ENCODE data around the gene OVAAL.

The OVAAL gene

DNA sequence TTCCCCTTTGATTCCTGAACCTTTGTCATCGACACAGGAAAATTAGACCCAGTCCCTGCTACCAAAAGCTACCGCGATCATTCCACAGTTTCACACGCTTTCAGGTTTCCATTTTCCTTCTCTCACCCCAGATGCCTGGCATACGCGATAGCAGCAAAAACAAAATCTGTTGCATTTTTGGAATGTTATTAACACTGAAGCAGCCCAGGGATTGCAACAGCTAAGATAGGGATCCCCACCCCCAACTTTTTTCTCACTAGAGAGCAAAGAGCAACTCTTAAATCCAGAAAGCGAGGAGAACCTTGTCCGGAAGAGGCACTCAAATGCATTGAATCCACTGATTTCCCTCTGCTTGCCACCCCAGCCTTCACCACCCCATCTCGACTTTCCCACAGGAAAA lies 8.9 kb downstream of the OVAAL start:
- no peaks in the 10 kb centered on the region for H3K9me3 Mint-ChIP-seq
- H3K4me3 Mint-ChIP-seq: no peak overlapping the region
- TF ChIP-seq, protein P1, sequence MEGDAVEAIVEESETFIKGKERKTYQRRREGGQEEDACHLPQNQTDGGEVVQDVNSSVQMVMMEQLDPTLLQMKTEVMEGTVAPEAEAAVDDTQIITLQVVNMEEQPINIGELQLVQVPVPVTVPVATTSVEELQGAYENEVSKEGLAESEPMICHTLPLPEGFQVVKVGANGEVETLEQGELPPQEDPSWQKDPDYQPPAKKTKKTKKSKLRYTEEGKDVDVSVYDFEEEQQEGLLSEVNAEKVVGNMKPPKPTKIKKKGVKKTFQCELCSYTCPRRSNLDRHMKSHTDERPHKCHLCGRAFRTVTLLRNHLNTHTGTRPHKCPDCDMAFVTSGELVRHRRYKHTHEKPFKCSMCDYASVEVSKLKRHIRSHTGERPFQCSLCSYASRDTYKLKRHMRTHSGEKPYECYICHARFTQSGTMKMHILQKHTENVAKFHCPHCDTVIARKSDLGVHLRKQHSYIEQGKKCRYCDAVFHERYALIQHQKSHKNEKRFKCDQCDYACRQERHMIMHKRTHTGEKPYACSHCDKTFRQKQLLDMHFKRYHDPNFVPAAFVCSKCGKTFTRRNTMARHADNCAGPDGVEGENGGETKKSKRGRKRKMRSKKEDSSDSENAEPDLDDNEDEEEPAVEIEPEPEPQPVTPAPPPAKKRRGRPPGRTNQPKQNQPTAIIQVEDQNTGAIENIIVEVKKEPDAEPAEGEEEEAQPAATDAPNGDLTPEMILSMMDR (IDR thresholded peaks at IDR 0.05; ENCODE audit: unreplicated experiment in 3 of 3): no peak
- H3K4me1 Mint-ChIP-seq: no peaks in the 10 kb centered on the region
- H3K36me3 Mint-ChIP-seq (ENCODE audit: low read depth): no peaks in the 10 kb centered on the region
- no peak overlapping the region for H3K27ac Mint-ChIP-seq
- H3K27me3 Mint-ChIP-seq (ENCODE audit: low read depth): peaks cover 4% of the 10 kb centered on the region

DNA sequence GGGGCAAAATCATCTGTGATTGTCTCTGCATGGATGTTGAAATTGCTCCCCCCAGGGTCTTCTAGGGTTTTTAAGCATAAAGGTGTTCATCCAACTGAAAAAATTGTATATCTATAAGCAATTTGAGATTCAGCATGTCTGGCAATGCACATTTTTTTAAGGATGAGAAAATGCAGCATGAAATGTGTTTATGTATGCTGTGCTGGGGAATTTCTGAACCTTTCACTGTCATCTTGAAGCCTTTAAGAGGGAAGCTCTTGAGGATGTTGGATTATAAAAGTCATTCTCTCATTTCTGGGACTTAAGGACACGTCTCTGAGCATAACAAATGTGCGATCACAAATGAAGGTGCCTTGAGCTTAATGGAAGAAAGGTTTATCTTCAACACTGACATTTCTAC lies 9.4 kb downstream of the OVAAL start:
- no peak overlapping the region for H3K4me3 Mint-ChIP-seq
- H3K27ac Mint-ChIP-seq: no peak overlapping the region
- TF ChIP-seq, protein P1 (IDR thresholded peaks at IDR 0.05; ENCODE audit: unreplicated experiment in 3 of 3): no peak
- H3K27me3 Mint-ChIP-seq (ENCODE audit: low read depth): peaks cover 4% of the 10 kb centered on the region
- H3K4me1 Mint-ChIP-seq: no peaks in the 10 kb centered on the region
- H3K9me3 Mint-ChIP-seq: no peaks in the 10 kb centered on the region
- no peaks in the 10 kb centered on the region for H3K36me3 Mint-ChIP-seq (ENCODE audit: low read depth)

DNA sequence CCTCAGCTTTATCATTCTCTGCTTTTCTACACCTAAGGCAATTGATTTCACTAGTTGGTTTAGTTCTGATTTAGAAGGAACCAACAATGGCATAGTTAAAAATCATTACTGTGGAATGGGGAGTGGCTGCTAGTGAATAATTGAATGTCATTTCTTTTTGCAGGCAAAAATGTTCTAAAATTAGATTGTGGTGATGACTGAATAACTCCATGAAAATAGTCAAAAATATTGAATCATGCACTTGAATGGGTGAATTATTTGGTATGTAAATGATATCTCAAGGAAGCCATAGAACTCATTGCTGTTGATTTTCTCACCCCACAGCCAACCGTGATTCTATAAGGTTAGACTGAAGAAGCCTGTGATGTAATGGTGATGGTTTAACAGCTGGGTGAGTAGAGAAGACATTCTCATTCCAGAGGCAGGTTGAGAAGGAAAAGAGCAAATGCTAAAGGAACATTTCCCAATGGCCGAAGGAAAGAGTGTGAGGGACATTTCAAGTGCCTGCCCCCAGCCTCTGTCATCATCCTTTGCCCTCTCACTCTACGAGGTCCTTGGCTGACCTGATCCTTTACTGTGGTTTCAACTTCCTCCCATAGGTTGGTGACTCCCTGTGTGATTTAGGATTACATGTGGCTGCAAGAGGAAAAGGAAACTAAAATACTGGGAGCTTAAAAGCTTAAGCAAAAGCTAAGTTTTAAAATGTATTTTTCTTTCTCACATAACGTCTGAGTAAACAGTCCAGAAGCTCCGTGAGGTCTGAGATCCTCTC lies 12.5 kb downstream of the OVAAL start:
- no peaks in the 10 kb centered on the region for H3K9me3 Mint-ChIP-seq
- TF ChIP-seq, protein P1 (IDR thresholded peaks at IDR 0.05; ENCODE audit: unreplicated experiment in 3 of 3): no peak
- H3K36me3 Mint-ChIP-seq (ENCODE audit: low read depth): no peaks in the 10 kb centered on the region
- H3K4me3 Mint-ChIP-seq: no peak overlapping the region
- no peak overlapping the region for H3K27ac Mint-ChIP-seq
- peaks cover 18% of the 10 kb centered on the region for H3K4me1 Mint-ChIP-seq
- H3K27me3 Mint-ChIP-seq (ENCODE audit: low read depth): peaks cover 4% of the 10 kb centered on the region

DNA sequence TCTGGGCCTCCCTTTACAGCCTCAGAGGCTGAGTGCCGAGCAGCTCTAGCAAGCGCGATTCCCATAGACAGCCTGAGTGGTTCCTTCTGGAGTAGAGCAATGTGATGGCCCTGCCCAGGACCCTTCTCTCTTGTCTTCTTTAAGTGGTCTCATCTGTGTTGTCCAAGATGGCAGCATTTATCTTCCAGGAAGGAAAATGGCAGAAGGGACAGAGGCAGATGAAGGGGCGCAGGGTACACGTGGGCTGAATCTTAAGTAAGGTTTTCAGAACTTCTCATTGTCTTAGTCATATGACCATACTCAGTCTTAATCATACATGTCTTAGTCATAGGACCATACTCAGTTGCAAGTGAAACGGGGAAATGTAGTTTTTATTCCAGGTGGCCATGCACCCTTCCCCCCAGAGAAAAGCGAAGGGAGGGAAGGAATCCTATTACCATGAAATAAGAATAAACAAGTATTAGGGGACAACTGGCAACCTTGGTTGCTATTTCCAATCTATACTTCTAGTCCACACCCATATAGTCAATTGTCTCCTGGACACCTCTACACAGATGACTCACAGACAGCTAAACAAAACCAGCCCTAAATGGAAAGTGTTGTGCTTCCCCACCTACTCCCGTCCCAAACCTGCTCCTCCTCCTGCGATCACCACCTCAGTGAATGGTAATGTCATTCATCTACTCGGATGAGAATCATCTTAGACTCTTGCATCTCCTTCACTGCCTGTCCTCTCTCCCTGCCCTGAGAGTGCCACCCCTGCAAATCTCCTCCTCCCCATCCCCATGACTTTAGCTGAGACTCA lies 13.3 kb downstream of the OVAAL start:
- Mint-ChIP-seq H3K9me3 (no peaks in the 10 kb centered on the region), H3K27ac (no peak overlapping the region), H3K4me1 (peaks cover 21% of the 10 kb centered on the region), H3K4me3 (no peak overlapping the region), H3K36me3 (ENCODE audit: low read depth) (no peaks in the 10 kb centered on the region), H3K27me3 (ENCODE audit: low read depth) (peaks cover 4% of the 10 kb centered on the region)
- TF ChIP-seq, protein P1 (IDR thresholded peaks at IDR 0.05; ENCODE audit: unreplicated experiment in 3 of 3): no peak

DNA sequence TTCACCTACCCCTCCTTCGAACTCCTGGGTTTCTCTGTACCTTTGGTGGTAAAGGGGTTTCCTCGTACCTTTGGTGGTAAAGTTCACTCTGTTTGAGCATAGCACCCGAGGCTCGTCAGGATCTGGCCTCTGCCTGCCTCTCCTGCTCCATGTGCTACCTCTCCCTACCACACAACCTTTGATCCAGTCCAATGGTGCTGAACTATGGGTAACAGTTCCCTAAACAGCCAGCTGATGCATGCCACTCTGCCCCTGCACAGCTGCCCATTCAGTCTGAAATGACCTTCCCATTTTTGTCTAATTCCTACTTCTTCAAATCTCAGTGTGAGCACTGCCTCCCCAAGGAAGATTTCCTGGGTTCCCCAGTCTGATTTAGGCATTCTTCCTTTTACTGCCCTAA lies 14.0 kb downstream of the OVAAL start:
- H3K36me3 Mint-ChIP-seq (ENCODE audit: low read depth): no peaks in the 10 kb centered on the region

More for the DNA sequence above, 14.0 kb downstream of the OVAAL start:
- Mint-ChIP-seq H3K4me3 (no peak overlapping the region), H3K9me3 (no peaks in the 10 kb centered on the region), H3K27me3 (ENCODE audit: low read depth) (peaks cover 4% of the 10 kb centered on the region), H3K27ac (no peak overlapping the region), H3K4me1 (peaks cover 28% of the 10 kb centered on the region)
- TF ChIP-seq, protein P1 (IDR thresholded peaks at IDR 0.05; ENCODE audit: unreplicated experiment in 3 of 3): no peak
